Hematopoietic multipotent progenitor cell (in vitro differentiated cells): ENCODE data around the gene TRIM16. TPM values are rescaled to one million over a fixed set of nuclear protein-coding genes. Genes with fewer than 3 reads are reported as not detected.
"Not testable (repeated sequence)": the region's sequence is repeated elsewhere in the genome, so short reads cannot be mapped to it uniquely, and the experiment has no call there.

Experiments used
- DNase-seq, 3 donors: peaks; one replicate each; pipeline ENCODE4 v3.0.0-alpha.2; 2011 to 2015; ENCODE audit warnings: low read depth in 2 of 3, low spot score in 2 of 3
- small RNA-seq: library from RNA; depleted of rRNA; stranded (forward); fragments of <200 nt; gene quantifications from one replicate; pipeline ENCODE3, GENCODE V24; 2012
- total RNA-seq: library from RNA; depleted of rRNA; stranded (reverse); fragments of >200 nt; gene quantifications from one replicate; pipeline ENCODE4 v1.2.3, GENCODE V29; 2012

The TRIM16 gene
- total RNA-seq, 1 donor, result 13.5 TPM

DNA sequence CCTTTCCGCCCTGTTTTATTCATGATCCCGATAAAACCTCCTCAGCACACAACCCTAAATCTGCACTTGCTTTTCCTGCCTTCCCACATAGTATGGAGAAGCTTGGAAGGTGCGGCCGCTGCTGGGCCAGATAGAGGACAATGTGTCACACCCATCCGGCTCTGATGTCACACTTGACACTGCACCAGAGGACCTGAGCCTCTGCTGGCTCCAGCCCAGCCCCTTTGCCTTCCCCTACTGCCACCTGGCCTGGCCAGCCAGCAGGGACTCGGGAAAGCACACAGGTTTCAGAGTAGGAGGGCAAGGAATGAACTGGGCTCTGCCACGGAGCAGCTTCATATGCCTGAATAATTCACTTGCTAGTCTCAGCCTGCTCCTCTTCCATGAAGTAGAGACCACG is 62.0 kb downstream of the TRIM16 start:
- not testable (repeated sequence) for DNase-seq

DNA sequence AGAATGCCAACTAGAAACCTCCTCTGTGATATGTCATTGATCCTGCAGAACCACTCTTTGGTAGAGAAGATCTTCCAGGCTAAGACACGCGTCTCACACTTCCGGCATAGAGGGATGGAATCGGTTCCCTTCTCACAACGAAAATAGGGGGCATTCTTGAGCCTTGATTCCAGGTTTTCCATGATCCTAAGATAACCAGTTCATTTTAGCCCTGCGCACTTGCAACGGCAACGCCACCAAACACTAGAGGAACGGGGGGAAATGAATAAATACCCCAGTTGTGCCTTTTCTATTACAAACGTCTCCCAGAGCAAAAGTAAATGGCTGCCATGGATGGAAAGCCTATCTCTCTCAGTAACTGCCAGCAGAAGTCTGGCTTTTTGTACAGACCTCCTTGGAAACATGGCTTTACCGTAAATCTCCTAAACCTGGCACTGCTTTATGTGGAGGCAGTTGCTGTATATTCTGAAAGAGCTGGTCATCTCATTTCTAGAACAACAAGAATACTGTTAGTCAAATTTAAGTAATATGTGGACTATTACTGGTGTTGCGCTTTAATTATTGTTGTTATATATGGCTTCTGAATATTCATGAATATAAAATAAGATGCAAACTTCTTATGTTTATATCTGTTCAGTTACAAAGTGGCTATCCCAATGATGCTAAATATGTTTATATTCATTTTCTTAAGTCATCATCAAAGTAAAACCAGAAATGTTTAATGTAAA is 64.6 kb downstream of the TRIM16 start, which contains the start of gene FBXW10B:
Gene FBXW10B (minus strand): TSS at position 374 of the 728 bp plus-strand sequence. CDS start 192 bp downstream, at position 182.
- DNase-seq, result not testable (repeated sequence)

DNA sequence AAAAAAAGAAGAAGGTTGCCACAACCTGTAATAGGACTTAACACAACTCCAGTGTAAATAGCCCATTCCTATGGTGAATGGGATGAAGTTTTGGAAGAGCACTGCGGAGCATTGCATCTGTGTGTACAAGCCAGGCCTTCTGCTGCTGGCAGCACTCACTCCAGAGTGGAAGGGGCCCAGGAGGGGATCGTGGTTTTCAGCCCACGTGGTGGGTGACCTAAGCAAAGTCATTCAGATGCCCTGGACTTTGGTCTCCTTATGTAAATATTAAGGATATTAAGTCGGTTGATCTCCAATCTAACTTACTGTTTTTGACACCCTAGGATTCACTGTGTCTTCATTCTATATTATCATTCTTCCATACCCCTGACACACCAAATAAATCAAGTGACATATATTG is 67.3 kb downstream of the TRIM16 start:
- not testable (repeated sequence) for DNase-seq

DNA sequence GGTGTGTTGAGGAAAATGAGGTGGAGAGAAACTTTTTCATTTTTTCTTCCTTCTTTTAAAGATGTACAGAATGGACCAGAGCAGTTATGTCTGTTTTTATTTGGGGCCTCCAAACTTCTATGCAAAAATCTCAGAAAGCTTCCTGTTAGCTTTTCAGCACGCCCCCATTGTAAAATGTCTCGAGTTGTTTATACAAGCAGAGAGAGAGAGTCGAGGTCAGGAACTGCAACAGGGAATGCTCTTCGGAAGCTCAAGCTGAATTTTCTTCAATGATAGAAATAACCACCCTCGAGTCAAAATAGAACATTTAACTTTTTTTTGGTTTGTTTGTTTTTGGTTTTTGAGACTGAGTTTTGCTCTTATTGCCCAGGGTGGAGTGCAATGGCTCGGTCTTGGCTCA is 68.3 kb downstream of the TRIM16 start:
- DNase-seq, result not testable (repeated sequence)

DNA sequence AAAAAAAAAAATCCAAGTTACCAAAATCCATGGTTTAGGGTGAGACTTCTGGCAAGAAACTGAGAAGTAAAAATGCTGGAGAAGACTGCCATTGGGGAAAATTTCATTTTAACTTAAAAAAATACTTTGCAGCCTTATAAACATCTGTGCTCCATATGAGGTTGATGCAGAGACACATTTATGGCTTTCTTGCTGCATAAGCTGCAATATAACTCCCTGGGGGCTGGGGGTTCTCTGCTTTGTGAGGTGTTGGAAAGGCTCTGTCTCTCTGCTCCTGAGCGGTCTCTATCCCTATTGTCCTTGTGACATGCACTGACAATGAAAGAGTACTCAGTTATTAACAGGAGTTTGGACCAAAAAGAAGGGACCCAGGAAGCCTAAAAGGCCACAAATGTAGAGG is 71.0 kb downstream of the TRIM16 start:
- not testable (repeated sequence) for DNase-seq

DNA sequence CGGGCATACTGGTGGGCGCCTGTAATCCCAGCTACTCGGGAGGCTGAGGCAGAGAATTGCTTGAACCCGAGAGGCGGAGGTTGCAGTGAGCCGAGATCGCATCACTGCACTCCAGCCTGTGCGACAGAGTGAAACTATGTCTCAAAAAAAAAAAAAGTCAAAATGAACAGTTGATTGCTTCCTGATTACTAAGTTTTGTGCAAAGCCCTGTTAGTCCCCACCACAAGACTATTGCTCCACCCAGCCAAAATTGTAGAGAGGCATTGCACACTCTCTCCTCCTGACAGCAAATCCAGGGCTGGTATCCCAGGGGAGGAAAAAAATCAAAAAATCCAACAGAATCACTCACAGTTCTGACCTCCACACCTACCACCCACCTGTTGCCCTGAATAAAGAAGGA is 91.2 kb downstream of the TRIM16 start:
- not testable (repeated sequence) for DNase-seq

DNA sequence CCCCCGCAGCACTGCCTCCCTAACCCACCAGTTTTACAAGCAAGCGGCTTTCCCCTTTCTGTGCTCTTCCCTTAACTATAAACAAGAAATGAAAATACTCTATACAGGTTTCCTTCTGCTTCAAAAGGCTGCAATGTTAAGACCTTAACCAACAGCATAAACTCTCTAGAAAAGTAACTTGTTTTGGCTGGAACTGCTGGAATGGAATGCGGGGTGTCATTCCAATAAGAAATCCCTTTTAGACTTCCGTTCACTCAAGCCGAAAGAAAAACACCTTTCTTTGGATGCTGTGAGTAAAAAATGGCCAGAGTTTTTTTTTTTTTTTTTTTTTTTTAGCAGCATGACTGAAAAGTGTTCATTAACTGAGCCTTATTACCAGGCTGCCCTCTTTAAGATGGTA is 92.1 kb downstream of the TRIM16 start:
- peak in 1 of 3 donors; percentile 5 for DNase-seq

DNA sequence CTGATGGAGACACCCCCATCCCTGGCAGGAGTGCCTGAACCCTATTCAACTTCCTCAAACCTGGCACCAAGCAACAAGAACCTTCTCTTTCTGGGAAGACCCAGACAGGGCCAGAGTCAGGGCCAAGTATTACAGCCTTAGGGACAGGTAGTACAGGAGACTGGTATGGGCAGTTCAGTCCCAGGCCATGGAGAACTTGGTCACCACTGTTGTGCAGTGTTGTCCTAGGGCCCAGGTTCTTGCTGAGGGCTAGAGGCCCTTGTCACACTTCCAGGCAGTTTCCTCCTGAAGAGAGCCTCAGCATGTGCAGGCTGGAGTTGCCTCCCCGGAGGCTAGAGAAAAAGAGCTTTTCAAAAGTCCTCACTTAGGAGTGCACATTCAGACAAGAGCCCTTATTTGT is 93.3 kb downstream of the TRIM16 start:
- DNase-seq, result not testable (repeated sequence)

DNA sequence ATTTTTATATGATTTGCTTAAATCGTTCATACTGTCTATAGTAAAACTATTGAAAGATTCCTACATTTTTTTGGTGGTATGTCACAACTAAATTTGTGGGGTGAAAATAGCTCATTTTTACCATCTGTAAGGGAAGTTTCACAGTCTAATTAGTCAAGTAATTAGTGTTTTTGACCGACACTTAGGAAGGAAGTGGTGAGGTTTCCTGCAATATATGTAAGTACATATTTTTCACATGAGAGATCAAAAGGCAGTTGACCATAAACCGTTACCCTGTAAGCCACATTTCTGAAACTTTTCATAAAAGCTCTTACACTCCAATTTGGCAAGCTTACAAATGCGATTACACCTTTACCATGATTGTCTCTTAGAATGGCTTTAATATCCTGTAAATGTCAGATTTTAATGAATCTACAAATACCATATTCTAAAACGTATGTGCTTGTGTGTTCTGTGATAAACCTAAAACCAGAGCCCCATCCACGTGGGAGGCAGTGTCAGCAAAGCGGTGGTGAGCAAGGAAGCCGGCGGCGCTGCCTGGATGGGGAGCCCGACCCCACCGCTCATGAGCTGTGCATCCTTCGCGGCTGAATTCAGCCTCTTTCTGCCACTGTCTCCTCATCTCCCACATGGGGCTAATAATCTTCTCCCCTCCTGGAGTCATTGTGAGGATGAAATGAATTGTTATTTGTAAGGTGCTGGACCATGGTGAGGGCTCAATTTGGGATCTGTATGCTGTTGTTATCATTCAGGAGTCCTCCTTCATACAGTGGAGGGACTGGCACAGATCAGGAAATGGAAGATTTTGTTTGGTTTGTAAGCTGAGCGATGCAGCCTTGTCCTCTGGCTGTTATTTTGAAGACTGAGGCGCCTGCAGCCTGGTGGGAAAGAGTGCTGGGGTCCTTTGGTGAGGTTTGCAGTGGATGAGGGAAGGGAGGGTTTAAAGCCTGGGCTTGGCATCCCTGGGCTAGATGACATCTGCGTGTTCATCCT is 94.3 kb downstream of the TRIM16 start:
- DNase-seq, result peak in 1 of 3 donors; percentile 10

DNA sequence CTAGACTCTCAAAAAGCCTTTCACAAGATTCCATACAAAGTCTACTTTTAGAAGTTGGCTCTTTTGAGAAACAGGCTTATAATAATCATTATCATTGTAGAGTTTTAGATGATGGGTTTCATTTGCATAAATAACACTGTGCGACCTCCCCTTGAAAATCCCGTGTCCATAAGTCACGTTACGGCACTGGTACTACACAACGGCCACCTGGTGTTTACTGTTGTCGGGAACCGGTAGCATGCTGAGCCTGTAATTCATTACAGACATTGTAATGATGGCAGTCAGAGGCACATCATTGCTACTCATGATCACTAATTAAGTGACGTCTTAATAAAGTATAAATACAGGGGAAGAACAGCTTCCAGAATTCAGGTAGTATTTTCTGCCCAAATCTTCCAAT is 96.1 kb downstream of the TRIM16 start:
- DNase-seq, result not testable (repeated sequence)

DNA sequence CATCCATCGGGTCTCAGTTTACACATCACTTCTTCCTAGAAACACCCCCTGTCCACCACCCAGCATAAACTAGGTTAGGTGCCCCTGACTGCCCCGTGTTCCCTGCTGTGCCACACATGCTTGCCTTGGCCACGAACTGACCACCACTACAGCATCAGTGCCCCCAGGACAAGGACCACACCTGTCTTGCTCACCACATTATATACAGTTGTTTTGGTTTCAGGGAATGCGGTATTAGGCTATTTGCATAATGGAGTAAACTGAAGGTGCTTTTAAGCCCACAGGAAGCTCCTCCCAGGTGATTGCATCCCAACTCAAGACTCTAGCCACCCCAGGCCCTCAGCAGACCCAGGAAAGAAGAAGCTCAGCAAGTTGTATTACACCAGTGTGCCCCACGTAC is 100.8 kb downstream of the TRIM16 start:
- not testable (repeated sequence) for DNase-seq

DNA sequence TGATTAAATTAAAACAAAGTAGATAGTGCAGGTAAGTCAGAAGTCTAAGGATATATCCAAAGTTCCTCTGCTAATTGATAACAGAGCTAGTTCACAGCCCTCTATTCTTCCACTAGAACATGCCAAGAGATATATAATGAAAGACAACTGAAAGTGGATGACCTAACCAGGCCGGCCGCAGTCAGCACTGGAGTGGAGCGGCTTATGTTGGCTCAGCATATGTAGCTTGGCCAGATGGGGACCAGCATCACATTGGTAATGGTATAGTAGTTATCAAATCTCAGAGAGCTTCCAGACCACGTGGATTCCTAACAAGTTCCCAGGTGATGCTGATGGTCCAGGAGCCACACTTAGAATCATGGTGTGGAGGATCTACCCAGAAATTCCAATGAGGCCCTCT is 102.6 kb downstream of the TRIM16 start:
- not testable (repeated sequence) for DNase-seq

Small RNA genes within 50 kb of the gene (small RNA-seq; reads per million reads assigned to genes)
- gene AC005838.1 (not detected), gene ZNF29P (not detected)

Other genes with a start within 250 kb of the TRIM16 start
- gene CDRT4, start 216.7 kb downstream of the TRIM16 start, total RNA-seq, result 3.5 TPM
- gene TVP23C, start 120.8 kb downstream of the TRIM16 start, total RNA-seq, result 22.1 TPM
- gene FBXW10B, start 64.6 kb downstream of the TRIM16 start, total RNA-seq, result not detected
- 11.8 TPM for gene ZNF286A, start 15.4 kb upstream of the TRIM16 start, total RNA-seq
- gene TBC1D26, start 48.0 kb upstream of the TRIM16 start, total RNA-seq, result not detected